HG03135 (cell line): ENCODE data around the gene ACIN1.

Source experiments
- ATAC-seq: cut with Tn5 transposase; IDR thresholded peaks from one replicate; pipeline ENCODE4 v1.9.1; 2021; ENCODE audit warnings: mild to moderate bottlenecking, moderate library complexity; ENCODE audit not compliant: unreplicated experiment

ACIN1 gene

GRCh38 chr14:23089498-23090253 lies 5.3 kb downstream of the ACIN1 start:
- no peak for ATAC-seq

GRCh38 chr14:23086565-23086964 lies 8.4 kb downstream of the ACIN1 start:
- no peak for ATAC-seq

GRCh38 chr14:23085458-23085857 lies 9.5 kb downstream of the ACIN1 start:
- ATAC-seq = no peak

GRCh38 chr14:23080474-23080873 lies 14.5 kb downstream of the ACIN1 start:
- no peak for ATAC-seq

GRCh38 chr14:23079716-23080115 lies 15.2 kb downstream of the ACIN1 start:
- no peak for ATAC-seq

- no peak for ATAC-seq
Observed at GRCh38 chr14:23078692-23079116, 16.2 kb downstream of the ACIN1 start.

GRCh38 chr14:23077962-23078361 lies 17.0 kb downstream of the ACIN1 start:
- no peak for ATAC-seq

- no peak for ATAC-seq
Observed at GRCh38 chr14:23076785-23077408, 18.0 kb downstream of the ACIN1 start.

GRCh38 chr14:23074906-23075305 lies 20.0 kb downstream of the ACIN1 start:
- no peak for ATAC-seq

- ATAC-seq = no peak
Observed at GRCh38 chr14:23071921-23072539, 22.9 kb downstream of the ACIN1 start.

GRCh38 chr14:23071244-23071920 lies 23.6 kb downstream of the ACIN1 start:
- ATAC-seq = peak; percentile 84

GRCh38 chr14:23070262-23071129 lies 24.4 kb downstream of the ACIN1 start:
- ATAC-seq = no peak

- ATAC-seq = no peak
Observed at GRCh38 chr14:23069413-23069806, 25.5 kb downstream of the ACIN1 start.

- peak; percentile 59 for ATAC-seq
Observed at GRCh38 chr14:23068789-23069412, 26.0 kb downstream of the ACIN1 start.

- no peak for ATAC-seq
Observed at GRCh38 chr14:23067847-23068788, 26.8 kb downstream of the ACIN1 start.

GRCh38 chr14:23066855-23067744 lies 27.8 kb downstream of the ACIN1 start:
- ATAC-seq = no peak

- ATAC-seq = no peak
Observed at GRCh38 chr14:23066368-23066767, 28.6 kb downstream of the ACIN1 start.

- ATAC-seq = no peak
Observed at GRCh38 chr14:23063601-23064000, 31.3 kb downstream of the ACIN1 start.
